HCT116 (cell line): Measurements from ENCODE around the gene CSGALNACT2.

Experiments used
- CTCF ChIP-seq, 3 experiments: fragments of 200-600 bp in 1 of 3; sonication (generic) in 1 of 3; IDR thresholded peaks in 2 of 3; conservative IDR thresholded peaks in 1 of 3; 2 replicates each; pipeline ENCODE4 v1.5.1; 2012 to 2017; ENCODE audit warnings: low read depth in 2 of 3, low read length in 2 of 3, antibody characterized with exemption in 1 of 3, borderline replicate concordance in 1 of 3, control low read depth in 1 of 3, mild to moderate bottlenecking in 1 of 3, mixed read lengths in 1 of 3, mixed run types in 1 of 3, moderate library complexity in 1 of 3; ENCODE audit not compliant: insufficient read depth in 1 of 3
- MAX ChIP-seq: IDR thresholded peaks from 2 replicates; pipeline ENCODE4 v1.6.1; 2012
- POLR2A ChIP-seq: IDR thresholded peaks from 2 replicates; pipeline ENCODE4 v1.7.0; 2011; ENCODE audit warnings: borderline replicate concordance; ENCODE audit not compliant: insufficient read depth, insufficient read length; ENCODE audit errors: extremely low read depth
- SP1 ChIP-seq: IDR thresholded peaks from 2 replicates; pipeline ENCODE4 v1.6.1; 2012; ENCODE audit warnings: low read depth

GRCh38 chr10:43134126-43134905 lies 3.9 kb upstream of the CSGALNACT2 start:
- TF ChIP-seq MAX, result no peak
- TF ChIP-seq CTCF (IDR thresholded peaks at IDR 0.05 in 2 of 3, conservative IDR thresholded peaks at IDR 0.05 in 1 of 3; ENCODE audit: borderline replicate concordance in 1 of 3, insufficient read depth in 1 of 3, low read depth in 2 of 3, low read length in 2 of 3), result no peak
- no peak for TF ChIP-seq POLR2A
- no peak for TF ChIP-seq SP1
